HL-60 (cell line): Measurements from ENCODE around the gene ARHGAP23.

Experiments
- GABPA ChIP-seq: IDR thresholded peaks from 2 replicates; pipeline ENCODE4 v1.6.1; 2012; ENCODE audit warnings: low read depth
- POLR2AphosphoS5 ChIP-seq: IDR thresholded peaks from 2 replicates; pipeline ENCODE4 v1.6.1; 2012; ENCODE audit warnings: low read depth
- TF ChIP-seq, protein P1 (sequence below): IDR thresholded peaks from one replicate; pipeline ENCODE4 v1.5.1; 2011; ENCODE audit warnings: low read length, control low read depth, inconsistent platforms; ENCODE audit not compliant: insufficient read depth
- TF ChIP-seq, protein P2 (sequence below): IDR thresholded peaks from 2 replicates; pipeline ENCODE4 v1.6.1; 2012; ENCODE audit warnings: low read depth; ENCODE audit not compliant: insufficient replicate concordance

DNA sequence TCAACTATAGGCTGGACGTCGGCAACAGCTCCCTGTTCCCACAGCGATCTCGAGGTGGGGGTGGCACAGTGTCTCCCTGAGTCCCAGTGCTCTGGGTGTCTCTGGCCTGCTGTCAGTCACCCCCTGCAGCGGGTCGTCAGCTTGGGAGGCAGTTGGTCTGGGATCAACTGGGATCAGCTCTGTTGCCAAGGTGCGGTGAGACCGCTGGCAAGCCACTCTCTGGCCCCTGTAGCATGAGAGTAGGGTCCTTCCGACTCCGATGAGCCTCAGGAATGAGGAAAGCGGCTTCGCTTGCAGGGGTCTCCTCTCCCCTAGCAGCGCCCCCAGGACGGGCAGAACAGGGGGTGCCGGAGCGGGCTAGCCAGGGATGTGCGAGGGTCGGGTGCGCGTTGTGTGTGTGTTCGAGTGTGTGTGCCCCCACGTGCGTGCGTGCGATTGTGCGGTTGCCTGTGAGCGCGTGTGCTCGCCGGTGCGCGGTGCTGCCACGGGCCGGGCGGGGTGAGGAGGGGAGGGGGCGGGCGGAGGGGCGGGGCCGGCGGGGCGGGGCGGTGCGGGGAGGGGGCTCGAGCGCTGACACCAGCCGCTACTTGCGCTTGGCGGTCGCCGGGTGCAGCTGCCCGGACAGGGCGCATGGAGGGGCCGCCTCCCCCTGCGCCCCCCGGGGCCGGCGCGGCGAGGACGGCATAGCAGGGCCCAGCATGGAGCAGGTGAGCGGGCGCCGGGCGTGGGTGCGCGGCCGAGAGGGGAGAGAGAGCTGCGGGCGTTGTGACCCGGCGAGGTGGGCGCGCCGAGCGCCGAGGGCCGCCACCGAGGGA, 9.4 kb upstream of the ARHGAP23 start:
- TF ChIP-seq, protein P1, sequence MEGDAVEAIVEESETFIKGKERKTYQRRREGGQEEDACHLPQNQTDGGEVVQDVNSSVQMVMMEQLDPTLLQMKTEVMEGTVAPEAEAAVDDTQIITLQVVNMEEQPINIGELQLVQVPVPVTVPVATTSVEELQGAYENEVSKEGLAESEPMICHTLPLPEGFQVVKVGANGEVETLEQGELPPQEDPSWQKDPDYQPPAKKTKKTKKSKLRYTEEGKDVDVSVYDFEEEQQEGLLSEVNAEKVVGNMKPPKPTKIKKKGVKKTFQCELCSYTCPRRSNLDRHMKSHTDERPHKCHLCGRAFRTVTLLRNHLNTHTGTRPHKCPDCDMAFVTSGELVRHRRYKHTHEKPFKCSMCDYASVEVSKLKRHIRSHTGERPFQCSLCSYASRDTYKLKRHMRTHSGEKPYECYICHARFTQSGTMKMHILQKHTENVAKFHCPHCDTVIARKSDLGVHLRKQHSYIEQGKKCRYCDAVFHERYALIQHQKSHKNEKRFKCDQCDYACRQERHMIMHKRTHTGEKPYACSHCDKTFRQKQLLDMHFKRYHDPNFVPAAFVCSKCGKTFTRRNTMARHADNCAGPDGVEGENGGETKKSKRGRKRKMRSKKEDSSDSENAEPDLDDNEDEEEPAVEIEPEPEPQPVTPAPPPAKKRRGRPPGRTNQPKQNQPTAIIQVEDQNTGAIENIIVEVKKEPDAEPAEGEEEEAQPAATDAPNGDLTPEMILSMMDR, result no peak
- TF ChIP-seq POLR2AphosphoS5 (no peak), GABPA (no peak)
- TF ChIP-seq, protein P2, sequence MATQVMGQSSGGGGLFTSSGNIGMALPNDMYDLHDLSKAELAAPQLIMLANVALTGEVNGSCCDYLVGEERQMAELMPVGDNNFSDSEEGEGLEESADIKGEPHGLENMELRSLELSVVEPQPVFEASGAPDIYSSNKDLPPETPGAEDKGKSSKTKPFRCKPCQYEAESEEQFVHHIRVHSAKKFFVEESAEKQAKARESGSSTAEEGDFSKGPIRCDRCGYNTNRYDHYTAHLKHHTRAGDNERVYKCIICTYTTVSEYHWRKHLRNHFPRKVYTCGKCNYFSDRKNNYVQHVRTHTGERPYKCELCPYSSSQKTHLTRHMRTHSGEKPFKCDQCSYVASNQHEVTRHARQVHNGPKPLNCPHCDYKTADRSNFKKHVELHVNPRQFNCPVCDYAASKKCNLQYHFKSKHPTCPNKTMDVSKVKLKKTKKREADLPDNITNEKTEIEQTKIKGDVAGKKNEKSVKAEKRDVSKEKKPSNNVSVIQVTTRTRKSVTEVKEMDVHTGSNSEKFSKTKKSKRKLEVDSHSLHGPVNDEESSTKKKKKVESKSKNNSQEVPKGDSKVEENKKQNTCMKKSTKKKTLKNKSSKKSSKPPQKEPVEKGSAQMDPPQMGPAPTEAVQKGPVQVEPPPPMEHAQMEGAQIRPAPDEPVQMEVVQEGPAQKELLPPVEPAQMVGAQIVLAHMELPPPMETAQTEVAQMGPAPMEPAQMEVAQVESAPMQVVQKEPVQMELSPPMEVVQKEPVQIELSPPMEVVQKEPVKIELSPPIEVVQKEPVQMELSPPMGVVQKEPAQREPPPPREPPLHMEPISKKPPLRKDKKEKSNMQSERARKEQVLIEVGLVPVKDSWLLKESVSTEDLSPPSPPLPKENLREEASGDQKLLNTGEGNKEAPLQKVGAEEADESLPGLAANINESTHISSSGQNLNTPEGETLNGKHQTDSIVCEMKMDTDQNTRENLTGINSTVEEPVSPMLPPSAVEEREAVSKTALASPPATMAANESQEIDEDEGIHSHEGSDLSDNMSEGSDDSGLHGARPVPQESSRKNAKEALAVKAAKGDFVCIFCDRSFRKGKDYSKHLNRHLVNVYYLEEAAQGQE, result no peak
